Fibroblast of mammary gland (primary cell): Measurements from ENCODE around the gene DOCK4.

Source experiments
- DNase-seq: peaks from one replicate; pipeline ENCODE4 v3.0.0-alpha.2; 2010; ENCODE audit warnings: low read depth
- H3K4me3 ChIP-seq: 2 replicates; pipeline ENCODE4 v1.5.1; 2011; ENCODE audit warnings: low read depth, mild to moderate bottlenecking, low read length, moderate library complexity; ENCODE audit not compliant: control insufficient read depth
- TF ChIP-seq, protein P1 (sequence below): conservative IDR thresholded peaks from 2 replicates; pipeline ENCODE4 v1.5.1; 2011; ENCODE audit warnings: low read depth, low read length, inconsistent platforms; ENCODE audit not compliant: control insufficient read depth, insufficient read depth

The DOCK4 gene

DNA sequence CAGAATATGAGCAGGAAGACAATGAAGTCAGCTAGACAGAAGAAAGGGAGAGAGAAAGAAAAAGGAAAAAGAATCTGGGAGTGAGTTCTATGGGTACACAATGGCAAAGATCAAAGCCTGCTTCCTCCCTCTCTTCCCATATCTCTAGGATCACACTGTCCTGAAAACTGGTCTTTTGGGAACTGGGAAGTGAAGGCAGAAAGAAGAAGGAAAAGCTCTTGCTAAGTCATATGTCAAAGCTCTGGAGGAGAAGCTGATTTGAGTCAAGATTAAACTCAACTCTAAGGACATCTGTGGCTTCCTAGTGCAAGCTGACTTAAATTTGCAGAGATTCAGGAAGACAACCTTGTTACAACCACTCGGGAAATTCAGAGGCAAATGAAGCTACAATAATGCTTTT, 147.5 kb downstream of the DOCK4 start:
- TF ChIP-seq, protein P1, sequence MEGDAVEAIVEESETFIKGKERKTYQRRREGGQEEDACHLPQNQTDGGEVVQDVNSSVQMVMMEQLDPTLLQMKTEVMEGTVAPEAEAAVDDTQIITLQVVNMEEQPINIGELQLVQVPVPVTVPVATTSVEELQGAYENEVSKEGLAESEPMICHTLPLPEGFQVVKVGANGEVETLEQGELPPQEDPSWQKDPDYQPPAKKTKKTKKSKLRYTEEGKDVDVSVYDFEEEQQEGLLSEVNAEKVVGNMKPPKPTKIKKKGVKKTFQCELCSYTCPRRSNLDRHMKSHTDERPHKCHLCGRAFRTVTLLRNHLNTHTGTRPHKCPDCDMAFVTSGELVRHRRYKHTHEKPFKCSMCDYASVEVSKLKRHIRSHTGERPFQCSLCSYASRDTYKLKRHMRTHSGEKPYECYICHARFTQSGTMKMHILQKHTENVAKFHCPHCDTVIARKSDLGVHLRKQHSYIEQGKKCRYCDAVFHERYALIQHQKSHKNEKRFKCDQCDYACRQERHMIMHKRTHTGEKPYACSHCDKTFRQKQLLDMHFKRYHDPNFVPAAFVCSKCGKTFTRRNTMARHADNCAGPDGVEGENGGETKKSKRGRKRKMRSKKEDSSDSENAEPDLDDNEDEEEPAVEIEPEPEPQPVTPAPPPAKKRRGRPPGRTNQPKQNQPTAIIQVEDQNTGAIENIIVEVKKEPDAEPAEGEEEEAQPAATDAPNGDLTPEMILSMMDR = no peak
- DNase-seq = no peak
- H3K4me3 ChIP-seq = no peak overlapping the region

DNA sequence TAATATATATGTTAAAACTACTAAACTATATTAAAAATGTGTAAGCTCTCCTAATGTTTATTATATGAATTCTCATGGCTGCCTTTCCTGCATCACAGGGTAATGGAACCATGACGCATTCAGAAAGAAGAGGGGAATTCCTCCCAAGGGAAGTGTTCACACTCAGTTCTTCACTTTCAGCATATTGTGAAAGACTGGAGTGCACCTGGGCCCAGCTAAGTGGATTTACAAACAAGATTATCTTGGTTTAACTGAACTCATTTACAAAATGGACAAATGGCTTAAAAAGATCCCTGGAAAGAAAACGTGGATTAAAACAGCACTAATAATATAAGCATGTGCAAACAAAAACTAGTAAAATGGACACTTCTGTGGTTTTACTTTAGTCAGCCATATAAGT, 149.8 kb downstream of the DOCK4 start:
- TF ChIP-seq, protein P1 = no peak
- no peak overlapping the region for H3K4me3 ChIP-seq
- peak; percentile 57 for DNase-seq

DNA sequence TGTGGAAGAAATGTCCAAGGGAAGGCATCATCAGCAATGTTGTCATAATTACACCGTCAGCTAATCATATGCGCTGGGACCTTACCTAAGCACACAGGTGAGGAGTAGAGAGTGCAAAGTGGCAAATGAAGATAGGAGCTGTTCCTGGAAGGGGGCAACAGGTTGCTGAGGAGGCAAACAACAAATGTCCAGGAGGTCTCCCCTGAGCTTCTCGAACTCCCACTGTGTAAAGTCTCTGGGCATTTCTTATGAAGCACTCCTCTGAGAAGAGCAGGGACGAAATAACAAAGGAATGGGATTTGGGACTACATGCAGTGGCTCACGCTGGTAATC, 152.5 kb downstream of the DOCK4 start:
- TF ChIP-seq, protein P1 = no peak
- H3K4me3 ChIP-seq = no peak overlapping the region
- DNase-seq = no peak

DNA sequence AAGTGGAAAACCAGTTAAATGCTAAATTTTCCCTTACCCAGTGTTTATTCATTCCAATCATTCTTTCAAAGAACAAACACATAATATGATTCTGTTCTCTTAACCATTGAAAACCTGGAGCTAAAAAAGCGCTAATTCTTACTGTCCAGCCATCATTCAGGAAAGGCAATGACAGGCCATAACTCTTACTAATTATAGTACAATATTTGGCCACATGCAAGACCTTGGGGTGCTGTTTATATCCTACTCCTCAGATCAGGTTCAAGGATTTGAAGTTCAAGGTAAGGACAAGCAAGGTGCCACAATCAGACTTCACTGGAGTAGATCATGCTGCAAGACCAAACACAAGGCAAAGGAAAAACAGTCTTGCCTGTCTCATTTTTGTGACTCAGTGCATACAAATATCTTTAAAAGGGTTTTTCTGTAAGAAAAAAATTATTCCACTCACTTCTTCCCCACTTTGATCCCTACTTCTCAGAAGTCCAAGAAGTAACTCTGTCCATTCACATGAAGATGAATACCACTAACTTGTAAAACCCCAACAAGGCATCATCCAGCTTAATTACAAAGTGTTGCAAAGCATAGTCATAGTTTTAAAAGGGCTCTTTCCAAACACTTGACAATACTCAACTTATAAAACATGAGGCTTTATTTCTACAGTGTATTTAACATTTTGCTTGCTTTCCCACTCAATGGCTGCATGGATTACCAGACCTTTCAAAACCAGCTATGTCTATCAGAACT, 153.0 kb downstream of the DOCK4 start:
- TF ChIP-seq, protein P1 = no peak
- no peak for DNase-seq

DNA sequence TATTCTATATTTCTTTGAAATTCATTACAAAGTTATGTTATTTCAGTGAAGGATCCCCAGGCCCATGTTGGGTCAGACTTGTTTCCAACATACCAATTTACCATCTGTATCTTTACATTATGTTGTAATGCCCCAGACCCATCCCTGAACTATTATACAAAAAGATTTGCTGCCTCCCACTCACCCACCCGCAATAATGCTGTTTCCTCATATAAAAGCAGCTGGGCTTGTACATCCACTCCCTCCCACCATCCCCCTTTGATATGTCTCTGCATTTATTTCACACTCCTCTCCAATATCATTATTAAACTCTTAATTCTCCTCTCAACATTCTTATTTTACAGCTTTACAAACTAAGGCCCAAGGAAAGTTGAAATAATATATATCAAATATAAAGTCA, 153.7 kb downstream of the DOCK4 start:
- DNase-seq = no peak
- TF ChIP-seq, protein P1 = no peak
- H3K4me3 ChIP-seq = no peak overlapping the region

More for the DNA sequence above, 153.0 kb downstream of the DOCK4 start:
- H3K4me3 ChIP-seq = no peak overlapping the region

DNA sequence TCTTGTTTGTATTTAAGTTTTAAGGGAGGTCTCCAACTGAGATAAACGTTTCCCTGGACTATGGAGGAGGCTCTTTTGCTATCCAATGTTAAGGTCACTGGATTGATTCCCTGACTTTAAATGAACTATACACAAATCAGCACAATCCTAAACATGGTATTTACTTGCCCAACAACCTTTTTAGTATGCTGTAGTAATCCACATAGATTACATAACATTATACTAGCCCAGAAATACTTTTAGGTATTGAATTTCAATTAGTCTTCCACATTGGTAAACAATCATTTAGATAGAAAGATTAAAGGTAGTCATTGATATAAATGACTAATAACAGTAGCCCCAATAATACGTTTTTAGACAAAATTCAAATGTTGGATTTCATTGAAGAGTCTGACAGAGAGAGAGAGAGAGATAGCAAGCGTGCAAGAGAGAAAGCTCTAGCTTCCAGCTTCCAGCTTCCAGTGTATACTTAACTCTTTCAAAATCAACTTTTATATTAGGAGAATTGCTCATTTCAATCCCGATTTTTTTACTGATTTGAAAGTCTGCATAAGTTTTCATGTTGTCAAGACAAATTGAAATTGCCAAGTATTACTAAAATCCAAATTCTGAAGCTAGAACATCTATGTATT, 155.8 kb downstream of the DOCK4 start:
- TF ChIP-seq, protein P1 = no peak
- H3K4me3 ChIP-seq = no peak overlapping the region
- DNase-seq = no peak
